A673 (cell line): ENCODE data around the gene FRY.

Experiments
- CTCF ChIP-seq: fragments of 300-800, 200-600 bp; sonication (generic); conservative IDR thresholded peaks from 2 replicates; pipeline ENCODE4 v1.5.1; 2017; ENCODE audit warnings: low read depth, mild to moderate bottlenecking, antibody characterized with exemption, low read length, moderate library complexity, mixed read lengths
- EZH2 ChIP-seq: fragments of 200-600 bp; sonication (generic); IDR thresholded peaks from 2 replicates; pipeline ENCODE4 v1.6.1; 2017; ENCODE audit warnings: borderline replicate concordance, low read depth, mild to moderate bottlenecking, mixed read lengths, antibody characterized with exemption, low read length; ENCODE audit not compliant: poor library complexity, severe bottlenecking

- no peak for TF ChIP-seq CTCF
- no peak for TF ChIP-seq EZH2
These were observed 17.2 kb downstream of the FRY start for GRCh38 chr13:32048816-32049215.
